ENCODE results near the gene TPP2. TPM values are rescaled to one million over a fixed set of nuclear protein-coding genes. Genes with fewer than 3 reads are reported as not detected.

Gene TPP2
- total RNA-seq, 4 donors from 2014 or later = 19.9 to 39.9 (median 25.1) TPM

DNA sequence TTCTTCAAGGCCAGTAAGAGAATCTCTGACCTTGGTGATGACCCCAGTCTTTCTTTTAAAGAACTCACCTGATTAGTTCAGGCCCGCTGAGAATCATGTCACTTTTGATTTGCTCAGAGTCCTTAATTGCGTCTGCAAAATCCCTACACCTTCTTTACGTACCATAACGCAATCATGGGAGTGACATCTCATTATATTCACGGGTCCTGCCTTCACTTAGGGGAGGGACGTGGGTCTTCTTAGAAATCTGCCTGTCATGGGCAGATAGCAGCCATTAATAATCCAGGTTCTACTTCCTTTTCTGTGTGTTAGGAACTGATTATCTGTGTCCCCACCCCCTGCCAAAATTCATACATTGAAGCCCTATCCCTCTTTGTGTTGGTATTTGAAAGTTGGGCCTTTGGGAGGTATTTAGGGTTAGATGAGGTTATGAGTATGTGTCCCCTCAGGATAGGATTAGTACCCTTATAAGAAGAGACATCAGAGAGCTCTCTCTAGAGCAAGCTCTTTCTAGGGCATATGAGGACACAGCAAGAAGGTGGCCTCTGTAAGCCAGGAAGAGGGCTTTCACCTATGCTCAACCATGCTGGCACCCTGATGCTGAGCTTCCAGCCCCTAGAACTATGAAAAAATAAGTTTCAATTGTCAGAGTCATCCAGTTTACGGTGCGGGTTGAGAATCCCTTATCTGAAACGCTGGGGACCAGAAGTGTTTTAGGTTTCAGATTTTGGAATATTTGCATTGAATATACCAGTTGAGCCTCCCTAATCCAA lies 9.9 kb downstream of the TPP2 start:
- no peak overlapping the region for H3K27ac ChIP-seq
- intact Hi-C loops (cut with DNase I) = no loop called here
- H3K9me3 ChIP-seq = no peaks in the 10 kb centered on the region
- H3K27me3 ChIP-seq = no peaks in the 10 kb centered on the region
- TF ChIP-seq POLR2A (IDR thresholded peaks at IDR 0.05) (no peak), CTCF (IDR thresholded peaks at IDR 0.05) (no peak)
- no peak for DNase-seq
- peaks cover 0 to 66% (median 0%) of the 10 kb centered on the region in 3 donors for H3K36me3 ChIP-seq
- WGBS, 2 donors = 93 to 94% methylated on average over 9 of the region's 9 CpGs
- no peak overlapping the region for H3K4me3 ChIP-seq
- peaks cover 0 to 12% (median 0%) of the 10 kb centered on the region in 3 donors for H3K4me1 ChIP-seq

DNA sequence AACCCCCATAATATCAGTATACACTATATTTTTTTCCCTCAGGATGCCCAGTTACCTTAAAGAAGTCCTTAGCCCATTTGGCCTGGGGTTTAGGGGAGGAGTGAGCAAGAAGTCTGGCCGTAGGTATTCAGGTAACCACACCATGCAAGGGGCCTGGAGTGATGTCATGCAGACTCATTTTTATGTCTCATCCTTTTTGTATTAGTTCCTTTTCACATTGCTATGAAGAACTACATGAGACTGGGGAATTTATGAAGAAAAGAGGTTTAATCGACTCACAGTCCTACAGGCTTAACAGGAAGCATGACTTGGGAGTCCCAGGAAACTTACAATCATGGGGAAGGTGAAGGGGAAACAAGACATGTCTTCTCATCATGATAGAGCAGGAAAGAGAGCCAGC lies 12.2 kb downstream of the TPP2 start:
- 72 to 76% methylated on average over 2 of the region's 2 CpGs for WGBS, 2 donors
- H3K9me3 ChIP-seq = no peaks in the 10 kb centered on the region
- no peak for DNase-seq
- H3K4me3 ChIP-seq = no peak overlapping the region
- peaks cover 0 to 72% (median 1%) of the 10 kb centered on the region in 3 donors for H3K36me3 ChIP-seq
- H3K4me1 ChIP-seq = no peaks in the 10 kb centered on the region
- no peak for TF ChIP-seq POLR2A (IDR thresholded peaks at IDR 0.05)
- TF ChIP-seq CTCF (IDR thresholded peaks at IDR 0.05) = no peak
- no peak overlapping the region for H3K27ac ChIP-seq
- H3K27me3 ChIP-seq = no peaks in the 10 kb centered on the region
- intact Hi-C loops (cut with DNase I) = no loop called here

- H3K4me3 ChIP-seq = no peak overlapping the region
- 94 to 95% methylated on average over 4 of the region's 4 CpGs for WGBS, 2 donors
- no peaks in the 10 kb centered on the region for H3K4me1 ChIP-seq
- no peak for DNase-seq
- H3K27ac ChIP-seq = no peak overlapping the region
- H3K36me3 ChIP-seq = peaks cover 0 to 79% (median 3%) of the 10 kb centered on the region in 3 donors
- H3K27me3 ChIP-seq = no peaks in the 10 kb centered on the region
- TF ChIP-seq POLR2A (IDR thresholded peaks at IDR 0.05) (no peak), CTCF (IDR thresholded peaks at IDR 0.05) (no peak)
- intact Hi-C loops (cut with DNase I) = no loop called here
- H3K9me3 ChIP-seq = no peaks in the 10 kb centered on the region
Measured at GRCh38 chr13:102609696-102610095, 12.9 kb downstream of the TPP2 start.

DNA sequence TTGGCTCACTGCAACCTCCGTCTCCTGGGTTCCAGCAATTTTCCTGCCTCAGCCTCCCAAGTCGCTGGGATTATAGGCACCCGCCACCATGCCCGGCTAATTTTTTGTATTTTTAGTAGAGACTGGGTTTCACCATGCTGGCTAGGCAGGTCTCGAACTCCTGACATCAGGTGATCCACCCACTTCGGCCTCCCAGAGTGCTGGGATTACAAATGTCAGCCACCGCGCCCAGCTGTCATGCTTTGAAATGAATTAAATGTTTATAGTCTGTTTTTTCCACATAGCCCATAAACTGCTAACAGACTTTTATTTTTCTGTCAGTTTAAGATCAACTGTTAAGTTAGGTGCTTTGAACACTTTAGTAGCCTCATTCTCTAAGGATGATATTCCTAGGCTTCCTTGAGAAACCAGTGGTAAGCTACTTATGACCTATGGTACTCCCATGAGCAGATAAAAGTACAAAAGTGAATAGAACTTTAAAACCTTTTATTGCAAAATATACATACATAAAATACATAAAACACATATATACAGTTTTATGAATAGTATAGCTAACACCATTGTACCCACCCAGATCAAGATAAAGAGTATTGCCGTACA lies 13.6 kb downstream of the TPP2 start:
- no peak for DNase-seq
- H3K27me3 ChIP-seq = no peaks in the 10 kb centered on the region
- H3K27ac ChIP-seq = no peak overlapping the region
- TF ChIP-seq CTCF (IDR thresholded peaks at IDR 0.05) (no peak), POLR2A (IDR thresholded peaks at IDR 0.05) (no peak)
- intact Hi-C loops (cut with DNase I) = no loop called here
- H3K9me3 ChIP-seq = no peaks in the 10 kb centered on the region
- H3K4me3 ChIP-seq = no peak overlapping the region
- 96 to 98% methylated on average over 9 of the region's 9 CpGs for WGBS, 2 donors
- H3K4me1 ChIP-seq = no peaks in the 10 kb centered on the region
- peaks cover 3 to 79% (median 4%) of the 10 kb centered on the region in 3 donors for H3K36me3 ChIP-seq

- Histone ChIP-seq H3K4me3 (no peak overlapping the region), H3K27ac (no peak overlapping the region), H3K27me3 (no peaks in the 10 kb centered on the region), H3K36me3 (peaks cover 3 to 91% (median 4%) of the 10 kb centered on the region in 3 donors), H3K9me3 (no peaks in the 10 kb centered on the region), H3K4me1 (no peaks in the 10 kb centered on the region)
- intact Hi-C loops (cut with DNase I) = no loop called here
- no peak for DNase-seq
- WGBS, 2 donors = 87 to 89% methylated on average over 4 of the region's 4 CpGs
- TF ChIP-seq CTCF (IDR thresholded peaks at IDR 0.05) = no peak
- TF ChIP-seq POLR2A (IDR thresholded peaks at IDR 0.05) = no peak
Measured at GRCh38 chr13:102617697-102618350, 21.0 kb downstream of the TPP2 start.

Measured in esophagus squamous epithelium (tissue), 5 donors.